GDM1 (cell line): Measurements from ENCODE around the gene CD2BP2.

ENCODE experiments used
- DNase-seq: peaks from one replicate; lab custom pipeline; 2025; lab: John Stamatoyannopoulos, UW

CD2BP2 gene

GRCh38 chr16:30378236-30379157, 23.4 kb upstream of the CD2BP2 start:
- peak; percentile 98 for DNase-seq

- DNase-seq: peak; percentile 90
These were observed 22.7 kb upstream of the CD2BP2 start for GRCh38 chr16:30377812-30378235.

DNA sequence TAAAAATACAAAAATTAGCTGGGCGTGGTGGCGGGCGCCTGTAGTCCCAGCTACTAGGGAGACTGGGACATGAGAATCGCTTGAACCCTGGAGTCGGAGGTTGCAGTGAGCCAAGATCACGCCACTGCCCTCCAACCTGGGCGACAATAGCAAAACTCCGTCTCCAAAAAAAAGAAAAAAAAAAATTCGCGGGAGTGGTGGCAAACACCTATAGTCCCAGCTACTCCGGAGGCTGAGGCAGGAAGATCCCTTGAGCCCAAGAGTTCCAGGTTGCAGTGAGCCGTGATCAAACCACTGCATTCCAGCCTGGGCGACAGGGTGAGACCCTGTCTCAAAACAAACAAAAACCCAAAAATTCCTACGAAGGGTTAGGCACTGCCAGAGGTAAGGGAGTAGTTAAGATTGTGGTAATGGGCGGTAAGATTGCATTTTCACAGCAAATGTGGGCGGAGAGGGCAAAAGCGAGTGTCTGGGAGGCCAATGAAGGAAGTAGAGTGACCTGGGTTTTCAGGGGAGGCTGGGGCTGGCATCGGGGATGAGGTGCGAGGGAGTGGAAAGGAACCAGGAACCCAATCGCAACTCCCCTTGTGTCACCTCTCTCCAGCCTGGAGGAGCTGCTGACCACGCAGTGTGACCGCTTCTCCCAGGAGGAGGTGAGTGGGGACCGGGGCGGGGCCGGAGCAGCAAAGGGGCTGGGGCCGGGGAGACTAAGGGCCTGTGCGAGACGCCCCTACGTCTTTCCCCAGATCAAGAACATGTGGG, 22.1 kb upstream of the CD2BP2 start:
- DNase-seq: no peak

DNA sequence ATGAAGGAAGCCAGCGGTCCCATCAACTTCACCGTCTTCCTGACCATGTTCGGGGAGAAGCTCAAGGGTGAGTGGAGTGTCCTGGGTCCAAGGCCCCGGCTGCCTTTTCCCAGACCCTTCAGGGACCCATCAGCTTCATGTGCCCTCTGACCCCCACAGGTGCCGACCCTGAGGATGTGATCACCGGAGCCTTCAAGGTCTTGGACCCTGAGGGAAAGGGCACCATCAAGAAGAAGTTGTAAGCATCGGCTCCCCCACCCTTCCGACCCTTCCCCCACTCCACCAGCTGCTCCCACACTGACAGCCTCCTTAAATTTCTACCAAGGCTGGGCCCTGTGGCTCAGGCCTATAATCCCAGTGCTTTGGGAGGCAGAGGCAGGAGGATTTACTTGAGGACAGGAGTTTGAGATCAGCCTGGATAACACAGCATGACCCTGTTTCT, 21.4 kb upstream of the CD2BP2 start:
- no peak for DNase-seq

GRCh38 chr16:30375864-30376263, 20.8 kb upstream of the CD2BP2 start:
- no peak for DNase-seq

GRCh38 chr16:30374538-30374937, 19.4 kb upstream of the CD2BP2 start, which contains the start of gene MYL11:
TSS of gene MYL11 (plus strand) at chr16:30374802. CDS start at chr16:30374858, 56 bp downstream.
- no peak for DNase-seq

DNA sequence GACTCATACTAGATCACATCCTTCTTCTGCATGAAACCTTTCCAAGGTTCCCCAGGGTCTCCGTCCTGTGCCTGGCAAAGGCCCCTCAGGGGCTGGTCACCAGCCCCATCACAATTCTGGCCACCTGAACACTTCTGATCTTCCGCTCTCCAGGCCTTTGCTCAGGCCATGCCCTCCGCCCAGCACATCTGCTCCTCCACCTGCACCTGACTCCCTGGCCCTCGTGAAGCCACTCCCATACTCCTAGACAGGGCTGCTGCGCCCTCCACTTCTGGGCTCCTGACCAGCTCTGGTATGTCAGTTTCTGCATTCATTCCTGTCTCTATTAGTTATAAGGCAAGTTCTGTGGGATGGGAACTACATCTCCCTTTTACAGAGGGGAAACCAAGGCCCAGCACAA, 17.6 kb upstream of the CD2BP2 start:
- DNase-seq: no peak

DNA sequence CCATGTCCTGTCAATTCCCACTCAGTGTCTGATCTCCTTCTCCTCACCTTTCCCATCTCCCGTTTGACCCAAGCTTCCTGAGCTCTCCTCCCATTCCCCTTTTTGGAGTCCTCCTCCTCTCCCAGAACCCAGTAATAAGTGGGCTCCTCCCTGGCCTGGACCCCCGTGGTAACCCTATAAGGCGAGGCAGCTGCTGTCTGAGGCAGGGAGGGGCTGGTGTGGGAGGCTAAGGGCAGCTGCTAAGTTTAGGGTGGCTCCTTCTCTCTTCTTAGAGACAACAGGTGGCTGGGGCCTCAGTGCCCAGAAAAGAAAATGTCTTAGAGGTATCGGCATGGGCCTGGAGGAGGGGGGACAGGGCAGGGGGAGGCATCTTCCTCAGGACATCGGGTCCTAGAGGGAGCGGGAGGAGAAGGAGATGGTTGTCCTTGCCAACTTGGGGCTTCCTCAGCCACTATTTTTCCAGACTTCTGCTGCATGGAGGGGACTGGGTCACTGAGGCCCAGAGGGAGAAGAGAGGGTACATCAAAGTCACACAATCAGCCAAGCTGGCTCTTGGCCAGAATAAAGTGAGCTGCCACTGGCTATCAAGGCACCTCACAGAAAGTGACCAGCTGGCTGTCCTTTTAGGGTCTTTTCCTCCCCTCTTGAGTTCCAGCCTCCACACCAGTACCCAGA, 17.1 kb upstream of the CD2BP2 start:
- DNase-seq: no peak

DNA sequence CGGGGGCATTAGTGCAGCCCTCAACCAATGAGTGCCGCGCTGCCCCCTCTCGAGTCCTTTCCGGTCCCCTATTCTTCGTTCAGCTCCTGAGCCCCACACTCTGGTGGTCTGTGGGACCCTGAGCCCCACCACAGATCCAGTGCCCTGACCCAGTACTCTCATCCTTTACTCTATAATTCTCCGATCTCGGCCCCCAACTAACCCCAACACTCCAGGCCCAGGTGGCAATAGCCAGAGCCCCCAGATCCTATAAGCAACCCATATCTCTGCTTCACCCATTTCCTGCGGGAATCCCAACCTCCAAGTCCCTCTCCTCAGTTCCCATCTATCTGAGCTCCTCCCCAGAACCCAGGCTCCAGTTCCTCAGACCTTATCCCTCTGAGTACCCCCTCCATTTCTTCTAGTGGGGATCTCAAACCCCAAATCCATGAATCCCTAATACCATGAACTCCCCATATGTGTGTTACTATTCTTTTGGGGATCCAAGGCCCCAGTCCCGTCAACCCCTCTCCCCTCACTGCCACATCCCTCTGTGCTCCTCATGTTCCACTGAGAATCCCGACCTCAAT, 16.2 kb upstream of the CD2BP2 start:
- DNase-seq: no peak

GRCh38 chr16:30370456-30371247, 15.5 kb upstream of the CD2BP2 start, which contains the start of gene TBC1D10B:
TSS of gene TBC1D10B (minus strand) at chr16:30370494. CDS start at chr16:30370183, 311 bp downstream.
- peak; percentile 100 for DNase-seq

DNA sequence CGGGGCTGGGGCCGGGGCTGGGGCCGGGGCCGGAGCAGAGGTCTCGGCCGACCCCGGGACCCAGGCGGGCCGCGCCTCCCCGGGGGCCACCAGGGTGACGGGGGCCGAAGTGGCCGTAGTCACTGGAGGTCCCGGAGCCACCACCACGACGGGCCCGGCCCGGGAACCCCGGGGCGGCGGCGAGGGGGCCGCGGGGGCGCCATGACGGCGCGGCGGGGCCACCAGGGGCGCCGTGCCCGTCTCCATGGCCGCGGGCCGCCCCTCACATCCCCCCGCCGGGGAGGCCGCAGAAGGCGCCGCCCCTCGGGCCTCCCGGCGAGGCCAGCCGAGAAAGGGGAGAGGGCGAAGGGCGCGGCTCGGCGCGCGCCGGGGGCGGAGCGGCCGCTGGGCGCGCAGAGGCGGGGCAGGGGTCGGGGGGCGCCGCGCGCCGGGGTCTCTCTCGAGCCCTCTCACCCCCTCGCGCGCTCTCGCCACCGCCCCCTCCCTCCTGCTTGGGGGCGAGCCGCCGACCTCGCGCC, 14.9 kb upstream of the CD2BP2 start:
- DNase-seq: no peak

DNA sequence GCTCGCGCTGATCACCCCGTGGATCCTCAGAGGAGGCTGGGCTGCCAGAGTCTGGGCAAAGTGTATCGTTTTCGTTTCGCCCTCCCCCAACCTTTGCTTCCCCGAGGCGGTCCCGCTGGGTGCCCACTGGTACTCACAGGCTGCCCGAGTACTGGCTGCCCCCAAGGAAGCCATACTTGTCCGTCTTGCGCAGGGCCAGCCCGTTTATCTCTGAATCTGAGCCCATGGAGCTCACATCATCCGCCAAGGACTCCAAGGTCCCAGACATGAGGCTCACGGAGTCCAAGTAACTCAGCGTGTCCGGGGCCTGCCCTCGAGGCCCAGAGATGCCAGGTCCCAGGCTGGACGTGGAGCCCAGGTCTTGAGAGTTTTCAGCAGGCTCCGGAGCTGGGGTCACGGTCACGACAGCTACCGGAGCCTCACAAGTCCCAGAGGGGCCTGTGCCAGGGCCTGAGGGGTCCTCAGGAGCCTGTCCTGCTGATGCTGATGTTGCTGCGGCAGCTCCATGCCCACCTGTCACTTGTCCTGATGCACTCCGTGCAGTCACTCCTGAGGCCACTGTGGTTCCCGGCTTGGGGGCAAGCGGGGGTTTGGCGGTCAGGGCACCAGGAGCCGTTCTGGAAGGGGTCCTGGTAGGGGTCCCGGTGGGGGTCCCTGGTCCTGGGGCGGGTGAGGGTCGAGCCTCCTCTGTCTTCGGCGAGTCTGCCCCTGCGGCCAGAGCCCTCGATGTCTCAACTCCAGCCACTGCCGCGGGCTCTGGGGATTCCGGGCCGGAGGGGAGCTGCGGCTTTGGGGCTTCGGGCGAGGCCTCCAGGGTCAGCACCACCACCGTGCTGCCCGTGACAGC, 14.2 kb upstream of the CD2BP2 start:
- DNase-seq: no peak

GRCh38 chr16:30368792-30369090, 13.6 kb upstream of the CD2BP2 start:
- no peak for DNase-seq

DNA sequence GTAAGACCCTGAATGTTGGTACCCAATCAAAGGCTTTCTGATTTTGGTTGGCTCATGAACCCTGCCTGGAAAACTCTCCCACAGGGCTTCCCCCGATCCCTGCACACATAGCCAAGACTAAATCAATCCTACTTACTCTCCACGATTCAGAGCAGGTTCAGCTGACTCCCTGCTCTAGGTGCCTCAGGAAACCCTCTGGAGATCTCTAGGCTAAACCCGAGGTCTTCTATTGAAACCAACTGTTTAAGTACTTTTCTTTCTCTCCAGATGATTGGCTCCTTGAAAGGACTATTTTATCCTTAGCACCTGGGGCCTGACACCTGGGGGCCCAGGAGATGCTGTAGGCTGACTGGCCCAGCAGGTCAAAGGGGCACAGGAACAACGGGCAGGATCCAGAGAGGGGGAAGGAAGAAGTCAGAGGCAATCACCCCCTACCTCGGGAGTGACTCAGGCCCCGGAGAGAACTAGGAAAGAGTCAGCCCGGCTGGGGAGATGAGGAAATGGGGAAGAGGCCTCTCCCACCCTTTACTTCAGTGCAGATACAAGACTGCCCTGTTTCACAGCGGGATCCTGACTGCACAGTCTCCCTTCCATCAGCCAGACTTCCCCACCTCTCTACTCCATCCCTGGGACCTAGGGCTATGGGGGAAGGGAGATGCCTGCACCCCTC, 13.1 kb upstream of the CD2BP2 start:
- DNase-seq: peak; percentile 26

- DNase-seq: no peak
These were observed 12.4 kb upstream of the CD2BP2 start for GRCh38 chr16:30367349-30368009.

DNA sequence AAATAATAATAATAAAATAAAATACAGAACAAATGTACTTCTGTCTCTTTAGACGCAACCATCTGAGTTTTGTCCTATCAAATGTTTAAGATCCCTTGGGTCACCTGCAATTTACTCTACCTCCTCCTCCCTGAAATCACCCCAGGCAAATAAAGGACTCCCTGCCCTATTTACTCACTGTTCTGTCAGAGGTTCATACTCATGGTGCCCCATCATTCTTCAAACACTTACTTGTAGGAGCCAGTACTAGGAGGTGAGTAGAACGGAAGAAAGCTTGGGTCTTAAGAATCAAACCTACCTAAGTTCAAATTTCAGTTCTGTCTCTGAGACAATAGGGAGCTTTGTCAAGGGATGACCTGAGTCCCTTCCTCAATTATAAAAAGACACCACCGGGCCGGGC, 11.4 kb upstream of the CD2BP2 start:
- no peak for DNase-seq

DNA sequence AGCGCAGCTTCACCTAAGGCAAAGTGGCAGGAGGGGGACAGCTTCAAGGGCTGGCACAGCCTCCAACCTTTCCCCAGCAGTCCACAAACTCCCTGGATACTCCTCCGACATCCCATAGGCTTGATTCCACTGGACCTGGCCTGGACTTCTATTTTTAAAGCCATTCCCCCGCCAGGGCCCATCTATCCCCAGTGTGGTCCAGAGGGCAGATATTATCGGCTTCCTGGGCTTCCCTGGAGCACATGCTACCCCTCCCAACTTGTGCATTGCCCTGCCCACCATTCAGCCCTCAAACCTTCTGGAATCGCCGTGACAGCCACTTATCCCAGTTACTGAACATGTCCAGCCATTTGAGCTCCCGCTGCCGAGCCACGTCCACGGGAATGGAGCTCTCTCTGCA, 10.1 kb upstream of the CD2BP2 start:
- no peak for DNase-seq

DNA sequence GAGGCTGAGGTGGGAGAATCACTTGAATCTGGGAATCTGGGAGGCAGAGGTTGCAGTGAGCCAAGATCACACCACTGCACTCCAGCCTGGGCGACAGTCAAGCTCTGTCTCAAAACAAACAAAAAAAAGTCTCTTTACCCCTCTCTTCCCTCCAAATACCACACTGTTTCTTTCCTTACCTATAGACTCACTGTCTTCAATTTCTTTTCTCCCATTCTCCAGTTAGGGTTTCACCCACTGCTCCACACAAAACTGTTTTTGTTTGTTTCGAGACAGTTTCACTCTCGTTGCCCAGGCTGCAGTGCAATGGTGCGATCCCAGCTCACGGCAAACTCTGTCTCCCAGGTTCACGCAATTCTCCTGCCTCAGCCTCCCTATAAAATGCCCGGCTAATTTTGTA, 6.1 kb upstream of the CD2BP2 start:
- no peak for DNase-seq

DNA sequence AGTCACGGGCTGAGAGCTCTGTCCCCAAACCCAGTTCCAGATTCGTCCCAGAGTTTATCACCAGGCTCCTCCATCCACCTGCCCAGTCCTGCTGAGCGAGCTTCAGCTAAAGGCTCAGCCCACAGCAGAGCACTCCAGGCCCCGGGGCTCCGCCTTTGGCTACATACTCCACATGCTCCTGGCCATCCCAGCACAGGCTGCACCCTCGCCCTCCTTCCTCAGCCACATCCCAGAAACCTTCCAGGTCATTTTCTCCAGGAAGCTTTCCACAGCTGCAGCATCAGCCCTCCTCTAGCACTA, 4.7 kb upstream of the CD2BP2 start:
- no peak for DNase-seq
